Activated T-cell treated with anti-CD3 and anti-CD28 coated beads for 48 hours (primary cell): ENCODE results near the gene SLC44A4.
"Not testable (repeated sequence)": the region's sequence is repeated elsewhere in the genome, so short reads cannot be mapped to it uniquely, and the experiment has no call there.

Experiments
- DNase-seq: peaks from one replicate; pipeline ENCODE4 v3.0.0-alpha.2; 2020; ENCODE audit warnings: low read depth

SLC44A4 gene

DNA sequence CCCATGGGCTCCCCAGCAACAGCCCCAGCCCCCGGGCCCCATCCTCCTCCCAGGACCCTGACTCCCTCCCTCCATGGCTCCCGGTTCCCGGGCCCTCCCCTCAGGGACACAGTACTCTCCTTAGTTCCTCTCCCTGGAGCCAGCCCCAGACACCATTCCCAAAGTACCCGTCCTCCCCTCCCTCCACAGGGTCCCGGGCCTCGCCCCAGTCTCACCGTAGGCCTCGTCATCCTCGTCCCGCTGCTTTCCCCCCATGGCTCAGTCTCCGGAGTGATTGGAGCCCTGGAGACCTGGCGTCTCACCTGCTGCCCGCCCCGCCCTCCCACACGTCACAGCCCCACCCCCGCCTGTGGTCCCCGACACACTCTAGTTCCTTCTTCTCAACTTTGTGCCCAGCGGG lies at the start of gene SLC44A4:
SLC44A4 (minus strand) TSS at position 272 of the 400 bp plus-strand sequence; CDS start at position 255, 17 bp downstream.
- no peak for DNase-seq

DNA sequence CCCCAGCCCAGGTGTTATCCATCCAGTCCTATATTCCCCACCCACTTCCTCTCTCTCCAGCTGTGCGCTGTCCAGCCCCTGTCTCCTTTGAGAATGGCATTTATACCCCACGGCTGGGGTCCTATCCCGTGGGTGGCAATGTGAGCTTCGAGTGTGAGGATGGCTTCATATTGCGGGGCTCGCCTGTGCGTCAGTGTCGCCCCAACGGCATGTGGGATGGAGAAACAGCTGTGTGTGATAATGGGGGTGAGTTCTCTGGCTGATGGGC lies 49.8 kb upstream of the SLC44A4 start:
- no peak for DNase-seq

DNA sequence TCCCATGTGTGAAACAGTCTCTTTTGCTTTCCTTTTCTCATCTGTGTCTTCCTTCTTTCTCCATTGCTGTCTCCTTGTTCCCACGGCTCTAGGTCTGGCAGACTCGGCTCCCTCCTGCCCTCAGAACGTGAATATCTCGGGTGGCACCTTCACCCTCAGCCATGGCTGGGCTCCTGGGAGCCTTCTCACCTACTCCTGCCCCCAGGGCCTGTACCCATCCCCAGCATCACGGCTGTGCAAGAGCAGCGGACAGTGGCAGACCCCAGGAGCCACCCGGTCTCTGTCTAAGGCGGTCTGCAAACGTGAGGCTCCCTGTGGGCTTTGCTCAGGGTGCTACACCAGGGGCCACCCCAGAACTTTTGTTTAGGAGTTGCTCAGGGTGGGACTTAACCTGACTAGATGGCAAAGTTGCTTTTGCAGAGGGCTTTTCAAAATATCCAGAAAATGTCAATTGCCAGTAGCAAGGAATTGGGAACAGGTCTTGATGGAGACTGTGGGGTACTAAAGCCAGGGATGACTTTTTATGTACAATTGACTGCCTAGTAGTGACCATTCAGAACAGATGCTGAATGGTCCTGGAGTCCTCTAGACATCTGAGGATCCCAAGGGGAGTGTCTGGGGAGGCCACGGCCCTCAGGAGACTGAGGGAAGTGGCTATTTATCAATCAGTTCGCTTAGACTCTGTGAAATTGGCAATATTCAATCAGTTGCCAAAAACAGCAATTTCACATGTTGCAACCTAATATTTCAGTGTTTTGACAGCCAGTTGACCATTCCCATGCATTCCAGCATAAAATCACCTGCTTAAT lies 49.3 kb upstream of the SLC44A4 start:
- no peak for DNase-seq

- no peak for DNase-seq
These were observed 48.6 kb upstream of the SLC44A4 start, which contains the start of gene C2 for GRCh38 chr6:31927242-31927862. TSS of gene C2 (plus strand) at chr6:31927717. CDS start at chr6:31927753, 36 bp downstream.

GRCh38 chr6:31922942-31923341 lies 44.1 kb upstream of the SLC44A4 start:
- DNase-seq: no peak

DNA sequence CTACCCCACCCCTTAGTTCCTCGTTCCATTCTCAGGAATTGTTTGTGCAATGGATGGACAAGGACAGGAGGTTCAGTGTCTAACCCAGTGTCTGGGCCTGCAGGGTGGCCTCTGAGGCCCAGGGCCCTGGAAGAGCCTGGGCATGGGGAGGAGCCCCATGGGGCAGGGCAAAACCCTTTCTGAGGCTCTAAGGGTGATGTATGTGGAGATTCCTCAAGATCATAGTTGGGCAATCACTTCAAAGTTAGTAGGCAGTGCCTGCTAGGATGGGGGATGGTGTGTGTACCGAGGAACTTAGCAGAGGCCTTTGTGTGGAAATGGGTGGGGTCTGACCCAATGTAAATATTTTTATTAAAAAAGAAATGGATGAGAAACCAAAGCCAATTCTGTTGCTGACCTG lies 42.0 kb upstream of the SLC44A4 start:
- DNase-seq: no peak

- no peak for DNase-seq
These were observed 41.0 kb upstream of the SLC44A4 start for GRCh38 chr6:31919624-31920303.

GRCh38 chr6:31918069-31918720 lies 39.4 kb upstream of the SLC44A4 start:
- DNase-seq: no peak

GRCh38 chr6:31915756-31916155 lies 37.0 kb upstream of the SLC44A4 start:
- no peak for DNase-seq

DNA sequence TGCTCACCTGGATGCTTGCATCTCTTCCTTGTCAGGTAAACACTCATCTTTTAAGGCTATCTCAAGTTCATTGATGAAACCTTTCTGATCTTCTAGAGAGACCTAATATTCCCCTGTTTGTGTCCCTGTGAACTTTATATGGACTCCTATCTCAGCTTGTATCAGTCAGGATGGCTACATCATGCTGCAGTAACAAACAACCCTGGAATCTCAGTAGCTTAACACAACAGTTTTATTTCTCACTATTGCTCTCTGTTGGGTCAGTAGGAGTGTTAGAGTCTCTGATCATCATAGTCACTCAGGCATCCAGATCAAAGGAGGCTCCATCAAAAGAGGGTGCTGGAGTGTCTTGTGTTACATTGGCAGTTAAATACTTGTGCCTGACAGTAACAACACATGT lies 36.6 kb upstream of the SLC44A4 start:
- DNase-seq: no peak

DNA sequence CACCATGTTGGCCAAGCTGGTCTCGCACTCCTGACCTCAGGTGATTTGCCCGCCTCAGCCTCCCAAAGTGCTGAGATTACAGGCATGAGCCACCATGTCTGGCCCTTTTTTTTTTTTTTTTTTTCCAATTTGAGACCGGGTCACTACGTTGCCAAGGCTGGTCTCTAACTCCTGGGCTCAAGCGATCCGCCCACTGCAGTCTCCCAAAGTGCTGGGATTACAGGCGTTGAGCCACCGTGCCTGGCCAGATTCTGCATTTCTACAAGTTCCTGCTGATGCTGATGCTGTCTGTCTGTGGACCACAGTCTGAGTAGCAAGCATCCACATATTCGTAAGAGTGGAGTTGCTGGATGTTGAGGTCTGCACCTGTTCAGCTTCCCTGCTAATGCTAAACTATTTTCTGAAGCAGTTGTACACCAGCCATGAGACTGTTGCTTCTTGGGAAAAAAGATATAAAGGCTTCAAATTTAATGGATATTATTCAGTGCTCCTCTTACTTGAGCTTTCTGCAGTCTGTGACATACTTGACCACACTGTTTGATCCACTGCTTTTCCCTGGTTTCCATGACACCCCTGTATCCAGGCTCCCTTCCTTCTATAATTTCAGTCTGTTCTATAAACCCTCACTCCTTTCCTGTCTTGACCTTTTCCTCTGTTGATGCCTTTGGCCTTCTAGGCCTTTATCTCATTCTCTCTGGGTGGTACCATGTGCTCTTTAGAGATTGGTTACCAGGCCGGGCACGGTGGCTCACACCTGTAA lies 33.2 kb upstream of the SLC44A4 start:
- no peak for DNase-seq

- DNase-seq: not testable (repeated sequence)
These were observed 30.5 kb upstream of the SLC44A4 start for GRCh38 chr6:31909298-31909697.

- DNase-seq: no peak
These were observed 30.0 kb upstream of the SLC44A4 start for GRCh38 chr6:31908791-31909190.

DNA sequence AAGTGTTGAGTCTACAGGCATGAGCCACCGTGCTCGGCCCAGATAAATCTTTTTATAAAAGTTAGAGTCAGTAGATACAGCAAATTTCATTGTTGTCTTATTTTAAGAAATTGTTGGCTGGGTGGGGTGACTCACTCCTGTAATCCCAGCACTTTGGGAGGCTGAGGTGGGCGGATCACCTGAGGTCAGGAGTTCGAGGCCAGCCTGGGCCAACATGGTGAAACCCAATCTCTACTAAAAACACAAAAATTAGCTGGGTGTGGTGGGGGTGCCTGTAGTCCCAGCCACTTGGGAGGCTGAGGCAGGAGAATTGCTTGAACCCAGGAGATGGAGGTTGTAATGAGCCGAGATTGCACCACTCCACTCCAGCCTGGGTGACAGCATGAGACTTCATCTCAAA lies 29.5 kb upstream of the SLC44A4 start:
- DNase-seq: not testable (repeated sequence)

- no peak for DNase-seq
These were observed 28.5 kb upstream of the SLC44A4 start for GRCh38 chr6:31907158-31907813.

DNA sequence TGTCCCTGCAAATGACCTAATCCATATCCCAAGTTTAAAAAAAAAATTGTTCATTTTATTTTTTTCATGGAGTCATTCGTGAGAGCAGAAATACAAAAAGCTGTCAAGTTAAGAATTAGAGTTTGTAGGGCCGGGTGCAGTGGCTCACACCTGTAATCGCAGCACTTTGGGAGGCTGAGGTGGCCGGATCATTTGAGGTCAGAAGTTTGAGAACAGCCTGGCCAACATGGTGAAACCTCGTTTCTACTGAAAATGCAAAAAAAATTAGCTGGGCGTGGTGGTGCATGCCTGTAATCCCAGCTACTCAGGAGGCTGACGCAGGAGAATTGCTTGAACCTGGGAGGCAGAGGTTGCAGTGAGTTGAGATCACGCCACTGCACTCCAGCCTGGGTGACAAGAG lies 27.9 kb upstream of the SLC44A4 start:
- DNase-seq: not testable (repeated sequence)

DNA sequence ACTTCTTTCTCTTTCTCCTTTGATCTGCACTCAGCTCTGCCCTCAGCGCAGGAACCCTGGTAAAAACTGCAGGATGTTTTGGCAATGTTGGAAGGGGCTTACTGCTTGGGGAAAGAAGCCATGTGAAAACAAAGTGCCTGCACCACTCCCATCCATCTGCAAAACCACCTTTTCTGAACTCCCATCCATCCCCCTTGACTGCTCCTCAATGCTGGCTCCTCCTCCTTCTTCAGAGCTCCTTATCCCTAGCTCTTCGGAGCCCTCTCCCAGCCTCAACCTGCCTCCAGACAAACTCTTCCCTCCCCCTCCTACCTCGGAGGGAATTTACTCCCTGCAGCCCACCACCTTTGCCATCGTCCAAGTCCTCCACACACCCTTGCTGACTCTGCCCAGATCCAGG lies 27.3 kb upstream of the SLC44A4 start:
- DNase-seq: no peak

DNA sequence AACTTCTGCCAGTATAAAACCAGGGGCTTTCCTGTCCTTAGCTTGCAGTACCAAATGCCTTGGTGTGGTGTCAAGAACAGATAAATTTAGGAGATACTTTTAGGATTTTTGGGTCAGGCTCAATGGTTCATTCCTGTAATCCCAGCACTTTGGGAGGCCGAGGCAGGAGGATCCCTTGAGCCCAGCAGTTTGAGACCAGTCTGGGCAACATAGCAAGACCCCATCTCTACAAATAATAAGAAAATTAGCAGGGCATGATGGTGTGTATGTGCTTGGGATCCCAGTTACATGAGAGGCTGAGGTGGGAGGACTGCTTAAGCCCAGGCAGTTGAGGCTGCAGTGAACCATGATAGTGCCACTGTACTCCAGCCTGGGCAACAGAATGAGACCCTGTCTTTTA lies 26.2 kb upstream of the SLC44A4 start:
- no peak for DNase-seq

- DNase-seq: no peak
These were observed 25.2 kb upstream of the SLC44A4 start for GRCh38 chr6:31903957-31904356.

GRCh38 chr6:31901953-31902643 lies 23.3 kb upstream of the SLC44A4 start, which contains the start of gene ZBTB12:
TSS of gene ZBTB12 (minus strand) at chr6:31902086. CDS start at chr6:31901305, 781 bp downstream.
- peak; percentile 86 for DNase-seq
